ENCODE data around the gene PUM2. TPM values are rescaled to one million over a fixed set of nuclear protein-coding genes. Genes with fewer than 3 reads are reported as not detected.

The PUM2 gene
- total and polyA plus RNA-seq, 4 donors, result 18.5 to 61.0 (median 35.1) TPM

DNA sequence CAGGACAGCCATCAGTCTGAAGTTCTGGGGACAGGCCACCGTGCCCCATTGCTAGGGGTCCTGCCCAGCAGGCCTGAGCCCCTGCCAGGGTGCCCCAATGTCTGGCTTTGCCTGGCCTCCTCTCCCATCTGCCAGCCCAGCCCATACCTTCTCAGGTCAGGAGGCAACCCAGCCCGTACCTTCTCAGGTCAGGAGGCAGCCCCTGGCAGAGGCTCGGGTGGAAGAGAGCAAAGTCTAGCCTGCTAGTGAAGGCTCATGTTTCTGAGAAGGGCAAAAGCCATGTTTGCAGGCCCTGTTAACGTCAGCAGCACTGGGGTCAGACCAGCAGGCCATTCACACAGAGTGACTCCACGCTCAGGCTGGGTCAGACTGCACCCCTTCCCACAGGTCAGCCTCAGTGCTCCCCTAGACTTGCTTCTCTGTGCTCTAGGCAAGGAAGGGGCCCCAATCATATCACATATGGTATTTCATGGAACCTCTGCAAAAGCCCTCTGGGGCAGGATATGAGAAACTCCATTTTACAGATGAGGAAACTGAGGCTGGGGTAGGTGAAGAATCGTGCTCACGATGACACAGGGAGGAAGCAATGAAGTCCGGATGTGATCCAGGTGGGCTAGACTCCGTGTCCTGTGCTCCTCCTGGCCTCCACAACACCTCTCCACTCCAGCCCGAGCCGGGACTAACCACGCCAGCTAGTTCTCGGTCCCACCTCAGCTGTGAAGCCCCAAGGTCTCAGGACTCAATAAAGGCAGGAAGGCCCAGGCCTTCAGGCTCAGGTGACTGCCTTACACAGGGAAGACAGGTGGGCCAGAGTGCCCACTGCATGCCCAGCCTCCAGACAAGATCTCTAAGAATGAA lies 135.2 kb downstream of the PUM2 start (continued):
- TF ChIP-seq, protein P1, sequence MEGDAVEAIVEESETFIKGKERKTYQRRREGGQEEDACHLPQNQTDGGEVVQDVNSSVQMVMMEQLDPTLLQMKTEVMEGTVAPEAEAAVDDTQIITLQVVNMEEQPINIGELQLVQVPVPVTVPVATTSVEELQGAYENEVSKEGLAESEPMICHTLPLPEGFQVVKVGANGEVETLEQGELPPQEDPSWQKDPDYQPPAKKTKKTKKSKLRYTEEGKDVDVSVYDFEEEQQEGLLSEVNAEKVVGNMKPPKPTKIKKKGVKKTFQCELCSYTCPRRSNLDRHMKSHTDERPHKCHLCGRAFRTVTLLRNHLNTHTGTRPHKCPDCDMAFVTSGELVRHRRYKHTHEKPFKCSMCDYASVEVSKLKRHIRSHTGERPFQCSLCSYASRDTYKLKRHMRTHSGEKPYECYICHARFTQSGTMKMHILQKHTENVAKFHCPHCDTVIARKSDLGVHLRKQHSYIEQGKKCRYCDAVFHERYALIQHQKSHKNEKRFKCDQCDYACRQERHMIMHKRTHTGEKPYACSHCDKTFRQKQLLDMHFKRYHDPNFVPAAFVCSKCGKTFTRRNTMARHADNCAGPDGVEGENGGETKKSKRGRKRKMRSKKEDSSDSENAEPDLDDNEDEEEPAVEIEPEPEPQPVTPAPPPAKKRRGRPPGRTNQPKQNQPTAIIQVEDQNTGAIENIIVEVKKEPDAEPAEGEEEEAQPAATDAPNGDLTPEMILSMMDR (IDR thresholded peaks at IDR 0.05; ENCODE audit: low read depth, low read length, missing input control), result no peak
- peak; percentile 36 to 67 for TF ChIP-seq RAD21 (IDR thresholded peaks at IDR 0.05)
- peak; percentile 92 for TF ChIP-seq HNF4G (IDR thresholded peaks at IDR 0.05)
- TF ChIP-seq NR2F2 (IDR thresholded peaks at IDR 0.05), result peak; percentile 72
- TF ChIP-seq SP1 (IDR thresholded peaks at IDR 0.05), result peak; percentile 99
- TF ChIP-seq, protein P2, sequence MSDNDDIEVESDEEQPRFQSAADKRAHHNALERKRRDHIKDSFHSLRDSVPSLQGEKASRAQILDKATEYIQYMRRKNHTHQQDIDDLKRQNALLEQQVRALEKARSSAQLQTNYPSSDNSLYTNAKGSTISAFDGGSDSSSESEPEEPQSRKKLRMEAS (IDR thresholded peaks at IDR 0.05), result peak; percentile 92
- peak; percentile 77 for TF ChIP-seq FOXA1 (IDR thresholded peaks at IDR 0.05)
- TF ChIP-seq EGR1 (IDR thresholded peaks at IDR 0.05; ENCODE audit: low read depth in 2 of 2), result peak in 1 of 2 donors; percentile 80
- TF ChIP-seq TAF1 (conservative IDR thresholded peaks at IDR 0.05), result no peak
- peak; percentile 100 for TF ChIP-seq RXRA (IDR thresholded peaks at IDR 0.05)
- TF ChIP-seq JUND (IDR thresholded peaks at IDR 0.05), result peak; percentile 14 to 94
- peak; percentile 61 for TF ChIP-seq FOXA2 (IDR thresholded peaks at IDR 0.05)

DNA sequence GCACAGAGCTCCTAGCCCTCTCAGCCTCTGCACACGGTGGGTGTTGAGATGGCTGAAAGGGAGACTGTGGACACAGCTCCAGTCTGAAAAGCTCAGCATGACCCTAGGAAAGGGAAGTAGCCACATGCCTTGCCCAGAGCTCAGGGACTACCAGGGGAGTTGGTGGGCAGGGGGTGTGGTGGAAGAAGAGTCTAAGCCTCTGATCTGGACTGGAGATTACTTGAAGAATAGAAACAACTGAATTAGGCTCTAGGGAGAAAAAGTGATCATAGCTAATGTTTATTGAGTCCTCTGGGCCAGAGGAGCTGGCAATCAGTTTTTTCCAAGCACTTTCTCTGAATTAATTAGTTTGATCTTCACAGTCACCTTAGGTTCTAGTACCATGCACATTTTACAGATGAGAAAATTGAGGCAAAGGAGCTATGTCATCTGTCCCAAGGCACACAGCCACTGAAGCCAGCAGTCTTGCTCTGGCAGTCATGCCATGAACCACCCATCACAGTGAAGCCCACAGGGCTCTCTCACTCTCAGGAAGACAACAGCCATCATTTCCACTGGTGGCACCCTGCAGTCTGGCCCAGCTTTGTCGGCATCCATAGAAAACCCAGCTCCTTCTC lies 136.0 kb downstream of the PUM2 start:
- H3K4me3 ChIP-seq (ENCODE audit: low read depth in 1 of 3, low read length in 3 of 3), result peak overlapping the region in 1 of 3 donors; percentile 9
- no peaks in the 10 kb centered on the region for H3K9me3 ChIP-seq (ENCODE audit: control insufficient read depth in 4 of 4, low read length in 3 of 4)
- H3K27ac ChIP-seq (ENCODE audit: low read depth in 1 of 2, low read length in 2 of 2), result peak overlapping the region; percentile 94 to 98
- no peak for DNase-seq (ENCODE audit: low spot score)
- no peaks in the 10 kb centered on the region for H3K36me3 ChIP-seq (ENCODE audit: control insufficient read depth in 4 of 4, insufficient read depth in 3 of 4, low read depth in 1 of 4, low read length in 3 of 4)
- 28% methylated on average over 2 of the region's 2 CpGs for WGBS
- peak overlapping the region; percentile 40 to 52 for H3K9ac ChIP-seq (ENCODE audit: low read depth in 1 of 2, low read length in 2 of 2)
- TF ChIP-seq RXRA (IDR thresholded peaks at IDR 0.05) (no peak), FOXA1 (IDR thresholded peaks at IDR 0.05) (no peak), TAF1 (conservative IDR thresholded peaks at IDR 0.05) (no peak), NR2F2 (IDR thresholded peaks at IDR 0.05) (no peak), FOXA2 (IDR thresholded peaks at IDR 0.05) (no peak), YY1 (IDR thresholded peaks at IDR 0.05) (no peak), HNF4G (IDR thresholded peaks at IDR 0.05) (no peak), RAD21 (IDR thresholded peaks at IDR 0.05) (no peak), SP1 (IDR thresholded peaks at IDR 0.05) (no peak), EGR1 (IDR thresholded peaks at IDR 0.05; ENCODE audit: low read depth in 2 of 2) (no peak), HNF4A (conservative IDR thresholded peaks at IDR 0.05) (no peak), GABPA (IDR thresholded peaks at IDR 0.05 in 1 of 2, conservative IDR thresholded peaks at IDR 0.05 in 1 of 2) (no peak)
- TF ChIP-seq, protein P3, sequence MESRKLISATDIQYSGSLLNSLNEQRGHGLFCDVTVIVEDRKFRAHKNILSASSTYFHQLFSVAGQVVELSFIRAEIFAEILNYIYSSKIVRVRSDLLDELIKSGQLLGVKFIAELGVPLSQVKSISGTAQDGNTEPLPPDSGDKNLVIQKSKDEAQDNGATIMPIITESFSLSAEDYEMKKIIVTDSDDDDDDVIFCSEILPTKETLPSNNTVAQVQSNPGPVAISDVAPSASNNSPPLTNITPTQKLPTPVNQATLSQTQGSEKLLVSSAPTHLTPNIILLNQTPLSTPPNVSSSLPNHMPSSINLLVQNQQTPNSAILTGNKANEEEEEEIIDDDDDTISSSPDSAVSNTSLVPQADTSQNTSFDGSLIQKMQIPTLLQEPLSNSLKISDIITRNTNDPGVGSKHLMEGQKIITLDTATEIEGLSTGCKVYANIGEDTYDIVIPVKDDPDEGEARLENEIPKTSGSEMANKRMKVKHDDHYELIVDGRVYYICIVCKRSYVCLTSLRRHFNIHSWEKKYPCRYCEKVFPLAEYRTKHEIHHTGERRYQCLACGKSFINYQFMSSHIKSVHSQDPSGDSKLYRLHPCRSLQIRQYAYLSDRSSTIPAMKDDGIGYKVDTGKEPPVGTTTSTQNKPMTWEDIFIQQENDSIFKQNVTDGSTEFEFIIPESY (IDR thresholded peaks at IDR 0.05), result no peak
- TF ChIP-seq, protein P1 (IDR thresholded peaks at IDR 0.05; ENCODE audit: low read depth, low read length, missing input control), result no peak
- TF ChIP-seq, protein P4, sequence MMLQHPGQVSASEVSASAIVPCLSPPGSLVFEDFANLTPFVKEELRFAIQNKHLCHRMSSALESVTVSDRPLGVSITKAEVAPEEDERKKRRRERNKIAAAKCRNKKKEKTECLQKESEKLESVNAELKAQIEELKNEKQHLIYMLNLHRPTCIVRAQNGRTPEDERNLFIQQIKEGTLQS (IDR thresholded peaks at IDR 0.05), result no peak
- TF ChIP-seq, protein P5, sequence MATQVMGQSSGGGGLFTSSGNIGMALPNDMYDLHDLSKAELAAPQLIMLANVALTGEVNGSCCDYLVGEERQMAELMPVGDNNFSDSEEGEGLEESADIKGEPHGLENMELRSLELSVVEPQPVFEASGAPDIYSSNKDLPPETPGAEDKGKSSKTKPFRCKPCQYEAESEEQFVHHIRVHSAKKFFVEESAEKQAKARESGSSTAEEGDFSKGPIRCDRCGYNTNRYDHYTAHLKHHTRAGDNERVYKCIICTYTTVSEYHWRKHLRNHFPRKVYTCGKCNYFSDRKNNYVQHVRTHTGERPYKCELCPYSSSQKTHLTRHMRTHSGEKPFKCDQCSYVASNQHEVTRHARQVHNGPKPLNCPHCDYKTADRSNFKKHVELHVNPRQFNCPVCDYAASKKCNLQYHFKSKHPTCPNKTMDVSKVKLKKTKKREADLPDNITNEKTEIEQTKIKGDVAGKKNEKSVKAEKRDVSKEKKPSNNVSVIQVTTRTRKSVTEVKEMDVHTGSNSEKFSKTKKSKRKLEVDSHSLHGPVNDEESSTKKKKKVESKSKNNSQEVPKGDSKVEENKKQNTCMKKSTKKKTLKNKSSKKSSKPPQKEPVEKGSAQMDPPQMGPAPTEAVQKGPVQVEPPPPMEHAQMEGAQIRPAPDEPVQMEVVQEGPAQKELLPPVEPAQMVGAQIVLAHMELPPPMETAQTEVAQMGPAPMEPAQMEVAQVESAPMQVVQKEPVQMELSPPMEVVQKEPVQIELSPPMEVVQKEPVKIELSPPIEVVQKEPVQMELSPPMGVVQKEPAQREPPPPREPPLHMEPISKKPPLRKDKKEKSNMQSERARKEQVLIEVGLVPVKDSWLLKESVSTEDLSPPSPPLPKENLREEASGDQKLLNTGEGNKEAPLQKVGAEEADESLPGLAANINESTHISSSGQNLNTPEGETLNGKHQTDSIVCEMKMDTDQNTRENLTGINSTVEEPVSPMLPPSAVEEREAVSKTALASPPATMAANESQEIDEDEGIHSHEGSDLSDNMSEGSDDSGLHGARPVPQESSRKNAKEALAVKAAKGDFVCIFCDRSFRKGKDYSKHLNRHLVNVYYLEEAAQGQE (IDR thresholded peaks at IDR 0.05), result no peak
- TF ChIP-seq, protein P2 (IDR thresholded peaks at IDR 0.05), result no peak
- peaks cover 18 to 95% (median 71%) of the 10 kb centered on the region in 4 donors for H3K4me1 ChIP-seq (ENCODE audit: control insufficient read depth in 4 of 4, insufficient read depth in 4 of 4, low read length in 3 of 4)
- no peaks in the 10 kb centered on the region for H3K27me3 ChIP-seq (ENCODE audit: control insufficient read depth in 4 of 4, insufficient read depth in 4 of 4, low read length in 3 of 4)

Measured in liver (tissue), 9 donors.